H1 (cell line): ENCODE data around the gene SPTB. TPM values are rescaled to one million over a fixed set of nuclear protein-coding genes. Genes with fewer than 3 reads are reported as not detected.

ENCODE experiments used
- CTCF ChIA-PET: fragments of 300-600 bp; sonication (Branson Sonifier 250); formaldehyde crosslinking; loops from one replicate; lab custom pipeline; 2021; ENCODE audit not compliant: partially characterized antibody; lab: Charles Lee
- POLR2A ChIA-PET: fragments of 300-600 bp; sonication (Branson Sonifier 250); formaldehyde crosslinking; loops from one replicate; lab custom pipeline; 2021; ENCODE audit warnings: inconsistent platforms; ENCODE audit not compliant: partially characterized antibody; lab: Charles Lee
- DNase-seq, 2 experiments: peaks; one replicate each; pipeline versions ENCODE4 v3.0.0 to v3.0.0-alpha.2; 2010 to 2022; ENCODE audit warnings: low spot score in 2 of 2, low read depth in 1 of 2, mixed read lengths in 1 of 2
- FAIRE-seq: peaks from 2 replicates; lab custom pipeline; 2011; peaks lifted over from hg19 to GRCh38; lab: Jason Lieb, UNC
- H2AFZ ChIP-seq: 2 replicates; pipeline ENCODE4 v1.8.1; 2012; ENCODE audit warnings: low read length, inconsistent platforms
- H2AK5ac ChIP-seq: 2 replicates; pipeline ENCODE4 v1.6.1; 2013; ENCODE audit warnings: low read depth, low read length
- H2BK120ac ChIP-seq: replicated peaks from 2 replicates; pipeline ENCODE3; 2013; ENCODE audit warnings: low read depth, low read length, inconsistent platforms
- H2BK12ac ChIP-seq: 2 replicates; pipeline ENCODE4 v1.6.1; 2013; ENCODE audit warnings: low read depth, low read length
- H2BK15ac ChIP-seq: 2 replicates; pipeline ENCODE4 v1.6.1; 2013; ENCODE audit warnings: low read length
- H2BK20ac ChIP-seq: 2 replicates; pipeline ENCODE4 v1.6.1; 2013; ENCODE audit warnings: low read length
- H2BK5ac ChIP-seq: 2 replicates; pipeline ENCODE4 v1.6.1; 2013; ENCODE audit warnings: low read depth, low read length
- H3K14ac ChIP-seq: 2 replicates; pipeline ENCODE4 v1.6.1; 2013; ENCODE audit warnings: inconsistent platforms; ENCODE audit not compliant: insufficient read length
- H3K18ac ChIP-seq: 2 replicates; pipeline ENCODE4 v1.6.1; 2013; ENCODE audit warnings: low read length; ENCODE audit errors: extremely low read depth
- H3K23ac ChIP-seq: 2 replicates; pipeline ENCODE4 v1.6.1; 2013; ENCODE audit warnings: inconsistent platforms; ENCODE audit not compliant: insufficient read length
- H3K23me2 ChIP-seq: 2 replicates; pipeline ENCODE4 v1.6.1; 2013; ENCODE audit warnings: low read depth, low read length
- H3K27ac ChIP-seq: 2 replicates; pipeline ENCODE4 v1.6.1; 2011; ENCODE audit warnings: low read depth, low read length, inconsistent platforms
- H3K27me3 ChIP-seq, 4 experiments: replicated peaks in 1 of 4; 1 replicate in 1 of 4; 2 replicates in 3 of 4; pipeline versions ENCODE4 v1.6.1 to v1.8.1; 2011 to 2013; ENCODE audit warnings: low read length in 3 of 4, mild to moderate bottlenecking in 3 of 4, inconsistent platforms in 2 of 4, mixed read lengths in 2 of 4, moderate library complexity in 1 of 4; ENCODE audit not compliant: control insufficient read depth in 3 of 4, insufficient read depth in 3 of 4; ENCODE audit errors: extremely low read depth in 1 of 4
- H3K36me3 ChIP-seq, 4 experiments: 2 replicates each; pipeline versions ENCODE4 v1.6.1 to v1.8.1; 2011 to 2013; ENCODE audit warnings: mild to moderate bottlenecking in 4 of 4, low read length in 3 of 4, moderate library complexity in 2 of 4, control low read depth in 1 of 4, inconsistent platforms in 1 of 4; ENCODE audit not compliant: insufficient read depth in 4 of 4, control insufficient read depth in 2 of 4
- H3K4ac ChIP-seq: replicated peaks from 2 replicates; pipeline ENCODE3; 2013; ENCODE audit warnings: low read length, low read depth, mixed read lengths, inconsistent platforms; ENCODE audit not compliant: insufficient read length
- H3K4me1 ChIP-seq, 4 experiments: replicated peaks in 1 of 4; 1 replicate in 1 of 4; 2 replicates in 3 of 4; pipeline versions ENCODE4 v1.6.1 to v1.8.1; 2011 to 2013; ENCODE audit warnings: low read length in 3 of 4, inconsistent platforms in 2 of 4, mixed read lengths in 1 of 4; ENCODE audit not compliant: insufficient read depth in 4 of 4, control insufficient read depth in 3 of 4
- H3K4me2 ChIP-seq, 2 experiments: 2 replicates each; pipeline versions ENCODE4 v1.6.1 to v1.8.1; 2011 to 2013; ENCODE audit warnings: low read depth in 2 of 2, low read length in 2 of 2, control low read depth in 1 of 2, inconsistent platforms in 1 of 2, mild to moderate bottlenecking in 1 of 2; ENCODE audit not compliant: insufficient read depth in 1 of 2
- H3K4me3 ChIP-seq, 4 experiments: fragments of 200-600, 300-600 bp in 1 of 4; sonication (generic), shearing (Covaris generic), sonication (Bioruptor Twin) in 1 of 4; 2 replicates each; pipeline versions ENCODE4 v1.5.1 to v1.8.1; 2011 to 2016; ENCODE audit warnings: low read length in 4 of 4, low read depth in 3 of 4, control low read depth in 2 of 4, inconsistent platforms in 2 of 4, mild to moderate bottlenecking in 2 of 4, mixed read lengths in 1 of 4, moderate library complexity in 1 of 4; ENCODE audit not compliant: insufficient read depth in 2 of 4; ENCODE audit errors: extremely low read depth in 1 of 4
- H3K56ac ChIP-seq: replicated peaks from 2 replicates; pipeline ENCODE3; 2013; ENCODE audit warnings: low read depth, mild to moderate bottlenecking, mixed read lengths, low read length, inconsistent platforms; ENCODE audit not compliant: insufficient read length
- H3K79me1 ChIP-seq: 2 replicates; pipeline ENCODE4 v1.6.1; 2013; ENCODE audit warnings: low read depth, low read length, control low read depth
- H3K79me2 ChIP-seq, 2 experiments: 2 replicates each; pipeline versions ENCODE4 v1.6.1 to v1.8.1; 2012 to 2013; ENCODE audit warnings: low read length in 2 of 2, mild to moderate bottlenecking in 2 of 2, inconsistent platforms in 1 of 2; ENCODE audit not compliant: insufficient read depth in 2 of 2, control insufficient read depth in 1 of 2
- H3K9ac ChIP-seq, 4 experiments: replicated peaks in 1 of 4; 1 replicate in 1 of 4; 2 replicates in 3 of 4; pipeline versions ENCODE4 v1.6.1 to v1.8.1; 2011 to 2013; ENCODE audit warnings: low read depth in 3 of 4, low read length in 3 of 4, control low read depth in 2 of 4, mild to moderate bottlenecking in 2 of 4, moderate library complexity in 2 of 4, inconsistent platforms in 1 of 4; ENCODE audit errors: extremely low read depth in 1 of 4
- H3K9me3 ChIP-seq, 2 experiments: 2 replicates each; pipeline versions ENCODE4 v1.6.1 to v1.8.1; 2012 to 2013; ENCODE audit warnings: mild to moderate bottlenecking in 2 of 2, moderate library complexity in 2 of 2, control low read depth in 1 of 2, inconsistent platforms in 1 of 2, low read depth in 1 of 2, low read length in 1 of 2, mixed read lengths in 1 of 2; ENCODE audit not compliant: insufficient read depth in 2 of 2
- H4K20me1 ChIP-seq, 2 experiments: replicated peaks in 1 of 2; 2 replicates each; pipeline versions ENCODE3 to v1.8.1; 2011 to 2013; ENCODE audit warnings: inconsistent platforms in 2 of 2, low read length in 2 of 2, mild to moderate bottlenecking in 1 of 2; ENCODE audit not compliant: insufficient read depth in 2 of 2, control insufficient read depth in 1 of 2
- H4K5ac ChIP-seq: 2 replicates; pipeline ENCODE4 v1.6.1; 2013; ENCODE audit warnings: low read length, low read depth, mixed read lengths, inconsistent platforms; ENCODE audit not compliant: insufficient read length
- H4K8ac ChIP-seq: 2 replicates; pipeline ENCODE4 v1.8.0; 2013; ENCODE audit warnings: mild to moderate bottlenecking, moderate library complexity, low read length, inconsistent platforms; ENCODE audit not compliant: insufficient read depth; ENCODE audit errors: extremely low read depth
- H4K91ac ChIP-seq: replicated peaks from 2 replicates; pipeline ENCODE3; 2013; ENCODE audit warnings: low read length, mixed read lengths, inconsistent platforms; ENCODE audit not compliant: insufficient read length
- ASH2L ChIP-seq: fragments of 200-600, 300-600 bp; sonication (generic); IDR thresholded peaks from one replicate; pipeline ENCODE4 v1.7.1; 2017; ENCODE audit warnings: low read length
- CHD2 ChIP-seq: IDR thresholded peaks from 2 replicates; pipeline ENCODE4 v1.6.1; 2012; ENCODE audit warnings: low read length, improper control_type of control experiment
- RNF2 ChIP-seq: fragments of 200-900, 300-1000 bp; sonication (generic); IDR thresholded peaks from 2 replicates; pipeline ENCODE4 v1.7.1; 2016; ENCODE audit warnings: borderline replicate concordance, low read depth, mild to moderate bottlenecking, antibody characterized with exemption, low read length; ENCODE audit not compliant: poor library complexity, severe bottlenecking; ENCODE audit errors: missing control alignments
- WGBS, 2 experiments: shearing (Covaris generic) in 1 of 2; methylation state at CpG; one replicate each; pipeline versions ENCODE4 v1.1.6 to v1.1.7; 2013 to 2015; ENCODE audit warnings: low lambda C conversion rate in 2 of 2, mixed read lengths in 2 of 2, inconsistent platforms in 1 of 2, low coverage in 1 of 2, missing lambda C conversion rate in 1 of 2; ENCODE audit not compliant: insufficient replicate concordance in 2 of 2, insufficient coverage in 1 of 2, insufficient read length in 1 of 2; ENCODE audit errors: extremely low coverage in 1 of 2, missing lambda C conversion rate in 1 of 2; 5-methylcytosine and 5-hydroxymethylcytosine counted together
- polyA plus RNA-seq, 7 experiments: library from polyadenylated mRNA; depleted of rRNA in 3 of 7; stranded (reverse) in 5 of 7; unstranded in 2 of 7; fragments of >200 nt in 5 of 7; fragments of 200-250 nt in 2 of 7; gene quantifications; 1 replicate in 5 of 7; 2 replicates in 1 of 7; 4 replicates in 1 of 7; pipeline versions ENCODE4 v1.2.1 to v1.2.3, GENCODE V29; 2011 to 2013; ENCODE audit warnings: missing spikeins in 2 of 7, mixed read lengths in 2 of 7
- total RNA-seq: library from RNA; stranded (reverse); fragmentation: NEBNext Ultra II Directional; extraction: Animal tissue kit (Norgen Biotek cat#: 25700); gene quantifications from 2 replicates; pipeline ENCODE4 v1.2.1, GENCODE V29; 2021

Gene SPTB
- total and polyA plus RNA-seq, 2 of the 8 experiments (the other 6 are each of a cell fraction or from before 2014, with no cell fraction given) = 0.30 to 2.4 TPM

DNA sequence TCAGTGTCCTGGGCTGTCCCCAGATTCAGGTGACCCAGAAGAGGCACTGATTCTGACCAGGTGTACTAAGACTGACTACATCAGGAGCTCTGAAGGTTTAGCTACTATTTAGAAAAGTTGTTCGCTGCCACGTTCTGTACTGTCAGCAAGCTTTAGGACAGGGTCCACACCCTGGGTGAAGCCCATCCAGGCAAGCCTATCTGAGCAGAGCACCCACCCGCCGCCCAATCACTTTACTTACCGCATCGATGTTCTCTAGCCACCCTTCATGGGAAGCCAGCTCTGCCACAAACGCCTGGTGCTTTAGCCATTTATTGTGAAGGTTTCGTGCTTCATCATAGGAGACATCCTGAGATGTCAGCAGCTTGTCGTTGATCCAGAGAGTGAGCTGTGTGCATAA is 95.7 kb downstream of the SPTB start:
- Histone ChIP-seq H3K27ac (no peak overlapping the region), H2AFZ (no peak overlapping the region), H3K14ac (no peak overlapping the region), H2BK15ac (no peak overlapping the region), H4K5ac (no peak overlapping the region), H3K79me2 (no peaks in the 10 kb centered on the region), H3K4ac (no peak overlapping the region), H3K9me3 (no peaks in the 10 kb centered on the region), H2AK5ac (no peak overlapping the region), H3K18ac (no peak overlapping the region), H4K20me1 (no peaks in the 10 kb centered on the region), H3K27me3 (no peaks in the 10 kb centered on the region), H2BK5ac (no peak overlapping the region), H3K4me1 (no peaks in the 10 kb centered on the region), H3K56ac (no peak overlapping the region), H2BK20ac (no peak overlapping the region)
- WGBS, 2 experiments = 89% methylated on average over 9 of the region's 9 CpGs; no CpG with 5 or more reads in 1 of the 2 experiments
- CTCF ChIA-PET = interaction anchor here (1.3 to 4.2 kb wide), 8 partner anchors 9 to 108 kb away, joined by 3 to 29 read pairs (median 5); no protein-coding TSS in a partner anchor
- TF ChIP-seq ASH2L (no peak), CHD2 (no peak), RNF2 (no peak)
- TF ChIP-seq, all 59 proteins: peak for 0
- Histone ChIP-seq H3K79me1 (no peaks in the 10 kb centered on the region), H3K4me3 (no peak overlapping the region), H3K23ac (no peak overlapping the region), H4K8ac (no peak overlapping the region), H3K23me2 (no peaks in the 10 kb centered on the region), H2BK12ac (no peak overlapping the region), H3K36me3 (no peaks in the 10 kb centered on the region), H2BK120ac (no peak overlapping the region), H3K9ac (peak overlapping the region in 1 of 4 experiments; percentile 13; a peak in 1 of 7 replicates), H3K4me2 (no peak overlapping the region), H4K91ac (no peak overlapping the region)
- no peak for DNase-seq
- FAIRE-seq = no peak
- POLR2A ChIA-PET = interaction anchor here (1.4 kb wide), 1 partner anchor 12 kb away, joined by 4 read pairs; no protein-coding TSS in a partner anchor
